GM08714 (cell line): ENCODE data around the gene CIBAR2.

Source experiments
- H3K4me3 ChIP-seq: fragments of 200-500 bp; sonication (Bioruptor generic); 2 replicates; pipeline ENCODE4 v1.5.1; 2014; ENCODE audit warnings: mild to moderate bottlenecking, low read length, inconsistent platforms
- ZNF274 ChIP-seq: IDR thresholded peaks from 2 replicates; pipeline ENCODE4 v1.6.1; 2012; ENCODE audit warnings: mild to moderate bottlenecking, low read depth, low read length

CIBAR2 gene

DNA sequence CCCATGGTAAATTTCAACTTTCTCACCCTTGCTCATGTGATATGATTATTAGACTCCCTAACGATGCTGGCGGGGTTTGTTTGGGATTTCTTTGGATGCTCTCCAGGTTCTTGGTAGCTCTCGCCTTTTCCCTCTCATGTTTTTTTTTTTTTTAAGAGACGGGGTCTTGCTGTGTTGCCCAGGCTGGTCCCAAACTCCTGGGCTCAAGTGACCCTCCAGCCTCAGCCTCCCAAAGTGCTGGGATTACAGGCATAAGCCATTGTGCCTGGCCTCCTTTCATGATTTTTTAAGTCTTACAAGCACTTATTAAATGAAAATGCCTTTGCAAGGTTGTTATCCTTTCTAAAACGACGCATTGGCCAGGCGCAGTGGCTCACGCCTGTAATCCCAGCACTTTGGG lies 60.6 kb downstream of the CIBAR2 start:
- H3K4me3 ChIP-seq: no peak overlapping the region
- no peak for TF ChIP-seq ZNF274

DNA sequence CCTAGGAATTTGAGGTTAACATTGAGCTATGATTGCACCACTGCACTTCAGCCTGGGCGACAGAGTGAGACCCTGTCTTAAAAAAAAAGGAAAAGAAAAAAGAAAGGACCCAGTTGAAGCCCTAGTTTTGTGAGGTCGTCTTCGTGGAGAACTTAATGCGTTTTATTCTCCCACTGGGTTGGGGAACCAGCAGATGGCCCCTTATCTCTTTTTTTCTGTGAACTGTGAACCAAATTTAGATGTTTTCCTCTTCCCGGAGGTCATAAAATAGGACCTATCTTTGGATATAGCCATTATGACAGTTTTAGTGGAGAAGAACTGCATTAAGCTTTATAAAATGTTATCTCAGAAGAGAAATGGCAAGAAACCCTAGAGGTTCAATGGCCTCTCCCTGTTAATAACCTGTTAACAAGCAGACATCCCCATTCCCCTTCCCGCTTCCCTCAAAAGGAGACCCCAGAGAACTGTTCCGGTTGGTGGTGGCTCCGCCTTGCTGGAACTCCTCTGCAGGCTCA lies 61.1 kb downstream of the CIBAR2 start:
- TF ChIP-seq ZNF274: no peak
- H3K4me3 ChIP-seq: no peak overlapping the region

DNA sequence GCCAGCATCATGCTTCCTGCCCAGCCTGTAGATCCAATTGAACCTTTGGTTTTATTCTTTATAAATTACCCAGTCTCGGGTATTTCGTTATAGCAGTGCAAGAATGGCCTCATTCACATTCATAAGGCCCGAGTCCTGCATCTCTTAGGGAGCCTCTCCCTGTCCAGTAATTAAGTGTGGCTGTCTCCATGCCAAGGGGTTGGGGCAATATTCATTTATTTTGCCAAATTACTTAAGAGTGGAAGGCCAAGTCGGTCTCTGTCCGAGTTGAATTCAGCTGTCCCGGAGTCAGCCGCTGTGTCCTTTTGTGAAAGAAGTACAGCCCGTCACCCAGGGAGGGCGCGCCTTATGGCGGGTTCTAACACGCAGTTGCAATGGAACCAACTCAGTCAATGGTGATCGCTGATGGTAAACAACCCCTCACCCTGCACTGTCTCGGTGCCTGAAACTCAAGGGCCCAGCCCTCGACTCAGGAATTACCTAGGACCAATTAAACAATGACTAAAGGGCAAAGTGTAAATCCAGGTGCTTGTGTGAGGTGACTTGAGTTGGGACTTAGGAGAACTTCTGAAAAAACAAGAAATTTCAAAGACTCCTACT lies 62.5 kb downstream of the CIBAR2 start:
- TF ChIP-seq ZNF274: no peak
- no peak overlapping the region for H3K4me3 ChIP-seq

DNA sequence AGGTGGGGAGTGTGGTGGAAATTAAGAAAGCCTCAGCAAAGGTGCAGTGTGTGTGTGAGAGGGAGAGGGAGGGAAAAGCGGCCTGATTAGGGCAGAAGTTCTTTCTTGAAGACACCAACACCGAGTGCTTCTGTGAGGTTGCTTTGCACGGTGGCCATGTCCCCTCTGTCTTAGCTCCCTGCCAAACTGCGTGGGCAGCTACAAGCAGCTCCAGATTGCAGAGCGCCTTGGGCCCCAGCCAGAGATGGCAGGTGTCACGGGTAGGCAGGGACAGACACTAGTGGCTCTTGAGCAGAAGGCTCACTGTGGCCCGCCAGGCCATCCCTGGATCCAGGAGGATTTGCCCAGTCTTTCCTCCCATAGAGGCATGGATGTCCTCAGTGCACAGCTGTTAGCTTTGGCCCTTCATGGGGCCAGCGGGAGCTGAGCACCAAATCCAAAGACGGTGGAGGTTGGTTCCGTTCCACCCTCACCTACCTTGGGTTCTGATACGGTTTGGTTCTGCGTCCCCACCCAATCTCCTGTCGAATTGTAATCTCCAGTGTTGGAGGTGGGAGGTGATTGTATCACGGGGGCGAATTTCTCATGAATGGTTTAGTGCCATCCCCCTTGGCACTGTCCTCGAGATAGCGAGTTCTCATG lies 63.2 kb downstream of the CIBAR2 start:
- no peak for TF ChIP-seq ZNF274
- H3K4me3 ChIP-seq: no peak overlapping the region
